Activated CD4-positive, alpha-beta T cell treated with anti-CD3 and anti-CD28 coated beads, Interleukin-2, Interleukin-4, amounts not matched to agents 100 ng/mL and 50 ng/mL, durations not matched to agents 16 hours and 8 hours (primary cell): Measurements from ENCODE around the gene CHRM4.

Source experiments
- DNase-seq: peaks from one replicate; pipeline ENCODE4 v3.0.0-alpha.2; 2020; ENCODE audit warnings: low spot score

The CHRM4 gene

GRCh38 chr11:46367244-46367915 is 24.2 kb downstream of the CHRM4 start:
- DNase-seq: peak; percentile 68

DNA sequence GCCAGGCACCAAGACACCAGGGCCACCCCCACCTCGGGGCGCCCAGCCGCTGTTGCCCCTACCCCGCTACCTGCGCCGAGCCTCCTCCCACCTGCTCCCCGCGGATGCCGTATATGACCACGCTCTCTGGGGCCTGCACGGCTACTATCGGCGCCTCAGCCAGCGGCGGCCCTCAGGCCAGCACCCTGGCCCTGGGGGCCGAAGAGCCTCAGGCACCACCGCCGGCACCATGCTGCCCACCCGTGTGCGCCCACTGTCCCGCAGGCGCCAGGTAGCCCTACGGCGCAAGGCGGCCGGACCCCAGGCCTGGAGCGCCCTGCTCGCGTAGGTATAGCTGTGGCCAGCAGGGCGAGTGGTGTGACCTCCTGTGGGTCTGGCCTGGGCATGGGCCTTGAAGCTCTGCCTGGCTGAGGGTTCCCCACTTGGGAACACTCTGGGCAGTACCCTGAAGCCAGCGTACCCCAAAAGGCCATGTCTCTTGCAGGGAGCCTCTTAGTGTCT is 24.9 kb downstream of the CHRM4 start:
- DNase-seq: no peak

GRCh38 chr11:46366260-46366659 is 25.3 kb downstream of the CHRM4 start:
- no peak for DNase-seq

- no peak for DNase-seq
Measured at GRCh38 chr11:46364791-46365190, 26.8 kb downstream of the CHRM4 start.

DNA sequence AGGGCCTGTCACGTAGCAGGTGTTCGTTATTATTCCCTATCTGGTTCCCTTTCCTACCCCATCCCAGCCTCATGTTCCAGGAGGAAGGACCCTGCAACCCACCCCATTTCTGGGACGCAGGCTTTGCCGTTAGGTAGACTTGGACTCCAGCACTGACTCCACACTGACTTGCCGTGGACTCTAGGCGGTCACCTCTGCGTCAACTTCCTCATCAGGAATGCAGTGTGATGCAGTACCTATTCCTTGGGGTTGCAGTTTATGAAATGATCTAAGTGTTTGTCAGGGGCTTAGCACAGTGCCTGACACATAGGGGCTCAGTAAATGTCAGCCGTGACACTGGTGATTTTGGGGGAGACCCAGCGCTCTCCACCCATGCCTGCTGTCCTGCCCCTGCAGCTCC is 27.5 kb downstream of the CHRM4 start:
- DNase-seq: no peak

GRCh38 chr11:46363455-46364005 is 28.0 kb downstream of the CHRM4 start:
- no peak for DNase-seq

DNA sequence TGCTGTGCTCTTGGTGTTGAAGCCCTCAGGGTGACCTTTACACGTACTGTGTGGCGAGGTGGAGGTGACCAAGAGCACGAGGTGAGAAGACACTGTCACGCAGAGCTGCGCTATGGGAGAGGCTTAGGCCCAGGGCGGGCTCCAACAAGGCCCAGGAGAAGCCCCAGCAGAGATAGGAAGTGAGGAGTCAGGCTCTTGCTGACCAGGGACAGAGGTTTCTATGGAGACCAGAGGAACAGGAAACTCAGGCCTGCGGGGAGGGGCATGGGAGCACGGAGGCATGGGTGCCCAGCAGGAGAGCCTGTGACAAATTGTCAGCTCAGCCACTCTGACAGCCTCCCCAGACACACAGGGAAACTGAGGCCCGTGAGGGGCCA is 28.6 kb downstream of the CHRM4 start:
- no peak for DNase-seq

- DNase-seq: no peak
Measured at GRCh38 chr11:46362156-46363030, 29.2 kb downstream of the CHRM4 start.

GRCh38 chr11:46361283-46362155 is 30.1 kb downstream of the CHRM4 start:
- DNase-seq: peak; percentile 76

GRCh38 chr11:46360878-46361277 is 30.7 kb downstream of the CHRM4 start:
- no peak for DNase-seq

DNA sequence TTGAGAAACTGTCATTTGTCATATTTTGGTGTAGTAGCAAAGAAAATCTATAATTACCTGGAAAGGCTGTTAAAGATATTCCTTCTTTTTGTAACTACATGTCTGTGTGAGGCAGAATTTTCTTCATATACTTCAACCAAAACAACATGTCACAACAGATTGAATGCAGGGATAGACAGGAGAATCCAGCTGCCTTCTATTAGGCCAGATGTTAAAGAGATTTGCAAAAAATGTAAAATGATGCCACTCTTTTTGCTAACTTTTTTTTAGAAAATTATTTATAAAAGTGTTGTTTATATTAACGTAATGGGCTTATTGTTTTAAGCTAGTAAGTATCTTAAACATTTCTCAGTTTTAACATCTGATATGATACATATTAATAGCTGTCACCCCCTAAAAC is 31.6 kb downstream of the CHRM4 start:
- no peak for DNase-seq

DNA sequence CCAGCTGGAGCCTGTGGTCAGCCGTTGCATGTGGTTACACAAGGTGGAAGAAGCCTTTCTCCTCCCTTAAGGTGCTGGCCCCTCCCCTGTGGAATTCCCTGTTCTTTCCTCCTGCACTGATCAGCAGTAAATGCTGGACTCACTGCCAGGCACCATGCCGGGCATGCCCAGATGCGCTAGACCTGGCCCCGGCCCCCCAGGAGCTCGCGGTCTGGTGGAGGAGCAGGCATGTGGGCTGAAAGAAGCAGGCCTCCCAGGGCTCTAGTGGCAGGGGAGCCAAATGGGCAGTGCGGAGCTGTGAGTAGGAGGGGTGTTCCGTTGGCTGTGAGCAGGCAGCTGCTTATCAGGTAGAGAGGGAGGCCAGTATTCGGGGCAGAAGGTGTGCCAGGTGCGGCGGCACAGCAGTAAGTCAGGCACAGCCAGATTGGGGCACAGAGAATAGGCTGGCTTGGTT is 34.1 kb downstream of the CHRM4 start:
- no peak for DNase-seq

DNA sequence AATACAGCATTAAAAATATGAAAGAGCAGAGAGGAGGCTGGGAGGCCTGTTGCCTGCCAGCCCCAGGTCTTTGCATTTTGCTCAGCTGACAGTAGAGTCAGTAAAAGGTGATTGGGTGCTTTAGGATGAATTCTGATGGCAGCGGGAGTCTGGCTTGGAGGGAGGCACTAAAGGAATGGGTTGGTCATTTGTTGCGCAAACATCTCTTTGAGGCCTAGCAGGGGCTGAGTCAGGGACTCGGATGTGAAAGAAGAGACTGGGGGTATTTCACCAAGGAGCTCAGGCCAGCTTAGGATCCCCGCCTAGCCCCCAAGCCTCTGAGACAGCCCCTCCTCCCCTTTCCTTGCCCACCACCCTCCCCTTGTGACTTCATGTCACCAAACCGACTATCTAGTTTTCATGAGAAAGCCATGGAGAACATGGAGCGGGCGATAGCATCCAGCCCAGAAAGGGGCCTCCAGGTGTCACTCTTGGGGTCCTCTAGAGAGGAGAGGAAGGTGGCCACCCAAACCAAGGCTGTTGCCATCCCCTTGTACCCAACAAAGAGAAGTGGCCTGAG is 34.6 kb downstream of the CHRM4 start:
- DNase-seq: no peak

DNA sequence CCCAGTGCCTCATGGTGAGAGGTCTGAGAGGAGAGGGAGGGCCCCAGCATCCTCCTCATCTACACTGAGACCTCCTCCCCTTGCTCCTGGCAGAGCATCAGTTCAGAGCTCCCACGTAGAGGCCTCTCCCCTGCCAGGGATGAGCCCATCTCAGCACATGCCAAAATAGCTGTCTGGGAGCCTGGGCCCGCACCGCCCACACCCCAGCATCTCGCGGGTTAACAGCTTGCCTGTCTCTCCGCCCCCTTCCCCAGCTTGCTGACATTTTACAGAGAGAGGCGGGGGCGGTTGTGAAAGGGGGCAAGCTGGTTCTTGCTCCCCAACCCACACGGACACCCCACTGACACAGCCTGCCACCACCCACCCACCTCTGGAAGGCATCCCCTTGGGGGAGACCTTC is 37.9 kb downstream of the CHRM4 start:
- peak; percentile 28 for DNase-seq

GRCh38 chr11:46352063-46352841 is 39.3 kb downstream of the CHRM4 start:
- DNase-seq: peak; percentile 64

GRCh38 chr11:46351606-46352005 is 40.0 kb downstream of the CHRM4 start:
- DNase-seq: no peak

GRCh38 chr11:46351148-46351547 is 40.4 kb downstream of the CHRM4 start:
- DNase-seq: no peak

GRCh38 chr11:46350695-46351094 is 40.9 kb downstream of the CHRM4 start:
- DNase-seq: no peak

GRCh38 chr11:46348566-46349401 is 42.8 kb downstream of the CHRM4 start:
- DNase-seq: peak; percentile 83
